Measurements from ENCODE around the gene TOP2A. TPM values are rescaled to one million over a fixed set of nuclear protein-coding genes. Genes with fewer than 3 reads are reported as not detected.
"Not testable (repeated sequence)": the region's sequence is repeated elsewhere in the genome, so short reads cannot be mapped to it uniquely, and the experiment has no call there.

TOP2A gene
- total RNA-seq, 1 donor from 2014 or later = 41.9 TPM

DNA sequence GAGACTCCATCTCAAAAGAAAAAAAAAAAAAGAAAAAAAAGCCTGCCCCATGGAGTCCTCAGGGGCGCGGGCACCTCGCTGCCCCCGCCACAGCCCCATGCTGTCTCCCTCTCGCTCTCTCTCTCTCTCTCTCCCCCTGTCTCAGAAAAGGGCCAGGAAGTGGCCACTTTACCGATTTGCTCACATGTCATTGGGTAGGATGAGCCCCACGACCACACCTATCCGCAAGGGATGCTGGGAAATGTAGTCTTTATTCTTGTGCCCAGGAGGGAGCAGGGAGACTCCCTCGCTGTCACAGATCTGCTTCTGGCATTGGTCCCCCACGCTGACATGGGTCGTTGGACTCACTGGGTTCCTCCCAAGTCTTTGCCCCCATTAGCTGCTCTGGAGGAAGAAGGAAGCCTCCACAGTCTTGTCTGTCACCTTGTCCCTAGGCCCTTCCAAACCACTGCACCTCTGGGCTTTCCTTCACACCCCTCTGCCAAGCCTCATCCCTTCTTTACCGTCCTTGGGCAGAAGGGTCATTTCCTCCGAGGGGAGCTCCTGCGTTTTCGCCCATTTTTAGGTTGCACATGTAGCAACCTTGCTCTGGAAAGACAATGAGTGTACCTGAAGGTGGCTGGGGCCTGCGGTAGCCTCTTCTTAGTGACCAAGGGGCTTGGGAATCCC, 46.3 kb downstream of the TOP2A start:
- DNase-seq (ENCODE audit: extremely low spot score, unreplicated experiment) = no peak
- Mint-ChIP-seq H3K36me3 (ENCODE audit: unreplicated experiment) (no peaks in the 10 kb centered on the region), H3K27me3 (ENCODE audit: unreplicated experiment) (no peaks in the 10 kb centered on the region), H3K4me3 (ENCODE audit: unreplicated experiment) (no peak overlapping the region), H3K9me3 (ENCODE audit: unreplicated experiment) (no peaks in the 10 kb centered on the region), H3K4me1 (ENCODE audit: unreplicated experiment) (no peaks in the 10 kb centered on the region), H3K27ac (ENCODE audit: unreplicated experiment) (no peak overlapping the region)
- TF ChIP-seq, protein P1, sequence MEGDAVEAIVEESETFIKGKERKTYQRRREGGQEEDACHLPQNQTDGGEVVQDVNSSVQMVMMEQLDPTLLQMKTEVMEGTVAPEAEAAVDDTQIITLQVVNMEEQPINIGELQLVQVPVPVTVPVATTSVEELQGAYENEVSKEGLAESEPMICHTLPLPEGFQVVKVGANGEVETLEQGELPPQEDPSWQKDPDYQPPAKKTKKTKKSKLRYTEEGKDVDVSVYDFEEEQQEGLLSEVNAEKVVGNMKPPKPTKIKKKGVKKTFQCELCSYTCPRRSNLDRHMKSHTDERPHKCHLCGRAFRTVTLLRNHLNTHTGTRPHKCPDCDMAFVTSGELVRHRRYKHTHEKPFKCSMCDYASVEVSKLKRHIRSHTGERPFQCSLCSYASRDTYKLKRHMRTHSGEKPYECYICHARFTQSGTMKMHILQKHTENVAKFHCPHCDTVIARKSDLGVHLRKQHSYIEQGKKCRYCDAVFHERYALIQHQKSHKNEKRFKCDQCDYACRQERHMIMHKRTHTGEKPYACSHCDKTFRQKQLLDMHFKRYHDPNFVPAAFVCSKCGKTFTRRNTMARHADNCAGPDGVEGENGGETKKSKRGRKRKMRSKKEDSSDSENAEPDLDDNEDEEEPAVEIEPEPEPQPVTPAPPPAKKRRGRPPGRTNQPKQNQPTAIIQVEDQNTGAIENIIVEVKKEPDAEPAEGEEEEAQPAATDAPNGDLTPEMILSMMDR (IDR thresholded peaks at IDR 0.05) = no peak

DNA sequence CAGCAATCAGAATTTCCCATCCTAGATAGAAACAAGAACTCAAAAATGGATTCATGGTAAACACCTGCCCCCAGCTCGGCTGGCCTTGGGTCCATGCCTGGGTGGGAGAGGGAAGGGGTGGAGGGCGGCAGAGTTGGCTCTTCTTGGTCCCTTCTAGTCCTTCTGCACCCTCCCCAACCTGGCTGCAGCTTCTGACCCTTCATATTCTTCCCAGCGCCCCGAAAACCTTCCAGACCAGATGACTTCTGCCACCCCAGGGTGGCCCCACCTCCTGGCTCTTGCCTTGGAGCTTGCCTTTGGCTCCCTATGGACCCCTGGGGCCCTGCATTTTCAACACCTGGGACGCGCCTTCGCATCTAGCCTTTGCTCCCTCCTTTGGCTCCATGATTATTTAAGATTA, 47.8 kb downstream of the TOP2A start:
- no peaks in the 10 kb centered on the region for H3K36me3 Mint-ChIP-seq (ENCODE audit: unreplicated experiment)
- H3K27me3 Mint-ChIP-seq (ENCODE audit: unreplicated experiment) = no peaks in the 10 kb centered on the region
- no peak for DNase-seq (ENCODE audit: extremely low spot score, unreplicated experiment)
- H3K9me3 Mint-ChIP-seq (ENCODE audit: unreplicated experiment) = no peaks in the 10 kb centered on the region
- no peaks in the 10 kb centered on the region for H3K4me1 Mint-ChIP-seq (ENCODE audit: unreplicated experiment)
- TF ChIP-seq, protein P1 (IDR thresholded peaks at IDR 0.05) = no peak
- no peak overlapping the region for H3K27ac Mint-ChIP-seq (ENCODE audit: unreplicated experiment)
- no peak overlapping the region for H3K4me3 Mint-ChIP-seq (ENCODE audit: unreplicated experiment)

DNA sequence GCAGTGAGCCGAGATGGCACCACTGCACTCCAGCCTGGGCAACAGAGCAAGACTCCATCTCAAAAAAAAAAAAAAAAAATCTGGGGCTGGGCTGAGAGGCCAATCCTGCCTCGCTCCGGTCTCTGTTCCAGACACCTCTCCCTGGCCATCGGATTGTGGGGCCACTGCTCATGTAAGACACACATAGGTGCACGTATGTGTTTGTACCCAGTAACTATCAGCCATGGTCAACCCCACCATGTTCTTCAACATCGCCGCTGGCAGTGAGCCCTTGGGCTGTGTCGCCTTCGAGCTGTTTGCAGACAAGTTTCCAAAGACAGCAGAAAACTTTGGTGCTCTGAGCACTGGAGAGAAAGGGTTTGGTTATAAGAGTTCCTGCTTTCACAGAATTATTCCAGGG, 50.0 kb downstream of the TOP2A start:
- not testable (repeated sequence) for H3K4me1 Mint-ChIP-seq (ENCODE audit: unreplicated experiment); H3K9me3 Mint-ChIP-seq (ENCODE audit: unreplicated experiment); DNase-seq (ENCODE audit: extremely low spot score, unreplicated experiment)

DNA sequence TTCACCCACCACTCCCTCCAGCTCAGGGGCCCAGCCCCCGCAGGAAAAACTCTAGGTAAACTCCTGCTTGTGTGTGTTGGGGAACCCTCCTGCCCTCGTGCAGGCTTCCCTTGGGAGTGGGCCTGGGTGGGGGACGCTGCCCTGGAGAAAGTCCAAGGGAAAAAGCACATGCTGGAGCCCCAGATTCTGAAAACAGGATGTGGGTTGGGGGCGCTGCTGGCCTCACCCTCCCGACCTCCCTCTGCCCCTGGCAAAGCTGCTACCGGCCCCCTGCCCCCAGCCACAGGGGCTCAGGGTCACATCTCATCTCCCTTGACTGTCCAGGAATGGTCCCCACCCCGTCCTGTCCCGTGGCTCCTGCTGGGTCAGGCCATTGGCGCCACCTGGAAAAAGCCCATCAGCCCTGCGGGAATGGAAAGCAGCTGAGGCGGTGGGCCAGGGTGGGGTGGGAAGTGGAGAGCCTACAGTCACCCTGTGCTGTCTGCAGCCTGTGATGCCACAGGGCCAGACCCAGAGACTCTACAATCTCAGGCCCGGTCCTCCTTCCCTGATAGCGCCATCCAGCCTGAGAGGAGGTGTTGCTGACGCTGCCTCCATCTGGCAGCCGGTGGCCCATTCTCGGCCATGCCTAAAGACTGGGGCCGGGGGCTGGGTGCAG, 50.7 kb downstream of the TOP2A start:
- Mint-ChIP-seq H3K27ac (ENCODE audit: unreplicated experiment) (no peak overlapping the region), H3K27me3 (ENCODE audit: unreplicated experiment) (no peaks in the 10 kb centered on the region), H3K9me3 (ENCODE audit: unreplicated experiment) (no peaks in the 10 kb centered on the region), H3K4me1 (ENCODE audit: unreplicated experiment) (peaks cover 9% of the 10 kb centered on the region), H3K4me3 (ENCODE audit: unreplicated experiment) (no peak overlapping the region), H3K36me3 (ENCODE audit: unreplicated experiment) (no peaks in the 10 kb centered on the region)
- no peak for DNase-seq (ENCODE audit: extremely low spot score, unreplicated experiment)
- TF ChIP-seq, protein P1 (IDR thresholded peaks at IDR 0.05) = no peak

More for the DNA sequence above, 50.0 kb downstream of the TOP2A start:
- H3K36me3 Mint-ChIP-seq (ENCODE audit: unreplicated experiment); H3K4me3 Mint-ChIP-seq (ENCODE audit: unreplicated experiment); H3K27ac Mint-ChIP-seq (ENCODE audit: unreplicated experiment); H3K27me3 Mint-ChIP-seq (ENCODE audit: unreplicated experiment): not testable (repeated sequence)

DNA sequence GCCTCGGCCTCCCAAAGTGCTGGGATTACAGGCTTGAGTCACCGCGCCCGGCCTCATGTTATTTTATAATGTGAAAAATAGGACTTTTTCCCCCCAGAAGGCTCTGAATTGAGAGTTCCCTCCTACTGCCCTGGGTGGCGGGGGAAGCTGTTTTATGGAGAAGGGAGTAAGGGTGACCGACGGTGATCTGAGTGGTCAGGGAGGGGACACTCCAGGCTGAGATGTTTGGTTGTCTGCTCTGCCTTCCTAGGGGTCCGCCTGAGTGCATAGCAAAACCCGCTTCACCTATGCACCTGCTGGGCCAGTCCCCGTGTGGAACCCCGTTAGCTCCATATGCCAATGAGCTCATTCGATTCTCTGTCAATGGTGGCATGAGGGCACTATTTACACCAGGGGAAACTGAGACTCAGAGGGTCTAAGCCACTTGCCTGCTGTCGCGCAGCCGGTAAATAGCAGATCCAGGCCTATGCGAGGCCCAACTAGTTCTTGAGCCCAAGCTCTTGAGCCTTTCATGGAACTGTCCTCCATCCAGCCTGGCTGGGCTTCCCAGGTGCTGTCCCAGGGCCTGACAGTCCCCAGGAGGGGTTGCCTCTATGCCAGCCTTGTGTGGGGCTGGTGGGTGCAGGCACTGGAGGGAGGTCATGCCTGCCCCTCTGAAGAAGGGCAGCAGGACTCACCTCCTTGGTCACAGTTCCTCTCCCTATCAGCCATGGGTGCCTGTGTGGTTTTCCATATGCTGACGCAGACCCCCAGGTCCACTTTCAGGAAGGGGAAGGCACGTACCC, 51.4 kb downstream of the TOP2A start:
- no peaks in the 10 kb centered on the region for H3K27me3 Mint-ChIP-seq (ENCODE audit: unreplicated experiment)
- DNase-seq (ENCODE audit: extremely low spot score, unreplicated experiment) = no peak
- TF ChIP-seq, protein P1 (IDR thresholded peaks at IDR 0.05) = no peak
- peaks cover 11% of the 10 kb centered on the region for H3K4me1 Mint-ChIP-seq (ENCODE audit: unreplicated experiment)
- H3K27ac Mint-ChIP-seq (ENCODE audit: unreplicated experiment) = no peak overlapping the region
- no peaks in the 10 kb centered on the region for H3K36me3 Mint-ChIP-seq (ENCODE audit: unreplicated experiment)
- no peak overlapping the region for H3K4me3 Mint-ChIP-seq (ENCODE audit: unreplicated experiment)
- no peaks in the 10 kb centered on the region for H3K9me3 Mint-ChIP-seq (ENCODE audit: unreplicated experiment)
